Measurements from ENCODE around the gene KRT26.
"Not testable (repeated sequence)": the region's sequence is repeated elsewhere in the genome, so short reads cannot be mapped to it uniquely, and the experiment has no call there.

Gene KRT26

DNA sequence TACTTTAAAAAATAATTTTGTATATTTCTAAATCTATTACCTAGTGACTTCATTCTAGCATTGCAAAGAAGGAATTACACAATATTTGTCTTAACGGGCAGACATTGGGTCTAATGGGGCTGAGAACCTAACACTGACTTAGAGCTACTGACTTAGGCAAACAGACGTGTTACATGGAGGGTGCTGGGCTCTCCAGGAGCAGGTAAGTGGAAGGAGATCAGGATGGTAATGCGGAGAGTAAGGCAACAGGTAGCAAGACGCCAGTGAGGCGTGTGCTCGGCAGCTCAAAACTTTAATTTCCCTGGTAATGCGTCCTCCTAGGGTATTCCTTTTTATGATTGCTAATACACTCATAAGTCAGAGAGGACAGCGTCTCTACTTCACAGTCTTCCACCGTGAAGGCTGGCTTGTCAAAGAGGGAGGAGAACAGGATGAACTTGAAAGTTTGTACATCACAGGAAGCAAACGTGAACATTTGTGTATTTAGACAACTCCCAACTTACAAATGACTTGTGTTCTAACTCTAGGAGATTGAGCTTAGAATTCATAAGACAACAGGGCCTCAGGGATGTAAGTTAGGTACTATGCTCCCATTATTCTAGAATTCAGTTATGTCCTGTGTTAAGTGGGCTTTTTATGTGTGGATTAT is 23.1 kb upstream of the KRT26 start:
- DNase-seq (ENCODE audit: low read depth in 2 of 2), result no peak

DNA sequence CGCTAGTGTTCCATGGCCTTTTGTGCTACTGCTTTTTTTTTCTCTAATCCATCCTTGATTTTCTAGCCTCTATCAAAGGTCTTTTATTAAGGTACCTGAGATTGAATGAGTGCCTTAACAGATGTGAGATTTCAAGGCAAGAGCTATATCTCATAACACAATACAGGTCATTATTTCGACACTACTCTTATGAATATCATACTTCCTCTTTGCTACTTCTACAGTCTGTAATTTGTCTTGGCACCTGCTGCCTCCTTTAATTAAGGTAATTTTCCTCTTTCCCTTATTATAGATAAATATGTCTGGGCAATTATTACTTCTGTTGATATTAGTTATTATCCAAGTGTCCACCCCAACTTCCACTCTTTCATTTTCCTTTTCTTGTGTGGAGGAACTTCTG is 22.5 kb upstream of the KRT26 start:
- DNase-seq (ENCODE audit: low read depth in 2 of 2), result no peak

DNA sequence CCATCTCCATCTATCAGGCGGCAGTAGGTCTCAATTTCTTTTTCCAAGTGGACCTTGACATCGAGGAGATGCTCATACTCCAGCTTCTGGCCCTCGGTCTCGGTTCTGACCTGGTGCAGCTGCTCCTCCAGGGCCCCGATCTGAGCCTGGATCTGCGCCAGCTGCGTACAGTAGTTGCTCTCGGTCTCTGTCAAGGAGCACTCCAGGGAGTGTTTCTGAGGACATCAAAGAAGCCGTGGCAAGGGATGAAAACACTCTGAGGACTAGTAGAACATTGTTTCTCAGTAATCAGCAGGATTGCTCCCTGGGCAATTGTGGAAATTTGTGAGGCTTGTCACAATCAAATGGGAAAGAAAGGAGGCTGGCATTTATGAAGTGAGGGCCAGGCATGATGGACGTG is 21.8 kb upstream of the KRT26 start:
- DNase-seq (ENCODE audit: low read depth in 2 of 2), result no peak

DNA sequence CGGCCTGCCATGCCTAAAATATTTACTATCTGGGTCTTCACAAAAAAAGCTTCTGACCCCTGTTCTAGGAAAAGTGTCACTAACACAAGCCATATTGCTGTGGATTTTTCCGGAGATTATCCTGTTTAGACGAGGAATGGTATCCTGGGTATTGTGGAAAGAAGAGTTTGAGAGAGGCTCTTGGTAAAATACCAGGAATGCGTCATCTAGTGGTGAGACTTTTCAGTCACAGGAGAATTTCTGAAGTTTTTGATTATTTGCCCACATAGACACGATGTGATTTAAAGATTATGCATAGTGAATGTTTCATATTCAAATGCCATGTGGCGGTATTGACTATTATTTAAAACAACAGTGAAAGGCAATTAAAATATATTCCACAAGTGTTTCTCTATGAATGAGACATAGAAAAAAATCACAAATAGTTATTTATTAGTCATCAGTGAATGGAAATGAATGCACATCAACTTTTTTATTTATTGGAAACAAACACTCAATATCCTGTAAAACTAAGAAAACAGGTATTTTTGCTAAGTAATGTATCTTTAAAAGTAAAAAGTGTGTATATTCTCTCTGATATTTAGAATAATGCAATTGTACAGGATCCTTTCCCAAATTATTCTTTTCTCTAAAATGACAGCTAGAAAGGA is 19.9 kb upstream of the KRT26 start:
- DNase-seq (ENCODE audit: low read depth in 2 of 2), result no peak

DNA sequence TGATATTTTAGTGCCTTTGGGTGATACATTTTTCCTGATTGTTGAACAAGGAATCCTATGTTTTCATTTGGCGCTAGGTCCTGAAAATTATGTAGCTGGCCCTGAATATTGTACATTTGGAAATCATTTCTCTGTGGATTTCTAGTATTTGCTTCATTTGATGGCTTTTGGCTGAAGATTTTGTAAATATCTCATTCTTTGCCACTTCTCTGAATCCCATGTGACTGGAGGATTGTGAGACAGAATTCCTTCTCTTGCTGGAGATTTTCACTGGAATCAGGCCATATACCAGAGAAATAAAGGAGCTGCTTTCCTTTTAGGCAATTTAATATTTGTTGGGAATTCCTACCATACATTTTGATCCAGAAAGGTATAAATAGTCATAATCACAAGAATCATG is 19.1 kb upstream of the KRT26 start:
- no peak for DNase-seq (ENCODE audit: low read depth in 2 of 2)

DNA sequence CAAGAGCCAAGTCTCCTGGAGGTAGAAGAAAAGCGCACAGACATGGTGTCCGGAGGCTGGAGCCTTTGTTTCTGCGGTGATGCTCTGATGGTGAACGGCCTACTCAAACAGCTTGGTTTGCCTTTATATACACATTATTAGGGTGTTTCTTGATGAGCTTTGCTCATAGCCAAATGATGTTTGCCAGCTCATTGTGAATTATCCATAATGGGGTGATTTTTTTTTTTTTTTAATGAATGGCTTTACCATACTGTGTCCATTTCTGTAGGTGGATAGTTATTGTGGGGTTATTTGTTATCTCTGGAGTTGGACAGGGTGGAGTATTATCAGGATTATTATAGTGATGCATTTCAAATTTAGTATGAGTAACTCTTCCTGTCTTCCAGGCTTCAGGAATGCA is 10.4 kb upstream of the KRT26 start, which contains the start of gene KRT27:
Gene KRT27 (minus strand): TSS at position 101 of the 400 bp plus-strand sequence. CDS start 57 bp downstream, at position 44.
- DNase-seq (ENCODE audit: low read depth in 2 of 2), result no peak

DNA sequence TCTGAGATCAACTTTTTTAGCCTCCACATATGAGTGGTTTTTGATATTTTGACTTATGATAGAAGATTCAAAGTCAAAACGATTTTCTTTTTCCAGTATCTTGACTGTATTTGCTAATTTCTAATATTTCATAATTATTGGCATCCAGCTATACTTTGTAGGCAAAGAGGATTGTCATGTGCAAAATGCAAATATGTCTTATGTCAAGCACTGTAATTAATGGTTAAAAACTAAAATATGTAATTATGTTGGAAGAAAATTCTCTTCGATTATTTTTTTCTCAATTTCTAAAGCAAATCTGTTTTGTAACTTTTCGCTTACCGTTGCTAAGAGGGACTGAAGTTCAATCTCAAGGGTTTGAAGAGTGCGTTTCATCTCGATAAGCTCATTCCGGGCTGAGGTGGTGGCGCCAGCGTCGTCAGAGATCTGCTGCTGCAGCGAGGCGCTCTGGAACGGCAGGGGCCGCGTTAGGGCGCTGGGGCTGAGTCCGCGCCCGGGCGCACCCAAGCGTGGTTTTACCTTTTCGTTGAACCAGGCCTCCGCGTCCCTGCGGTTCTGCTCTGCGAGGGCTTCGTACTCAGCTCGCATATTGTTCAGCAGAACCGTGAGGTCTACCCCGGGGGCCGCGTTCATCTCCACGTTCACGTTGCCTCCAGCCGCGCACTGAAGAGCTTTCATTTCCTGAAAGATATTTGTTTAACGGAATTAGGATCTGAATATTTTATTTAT is 7.3 kb upstream of the KRT26 start:
- no peak for DNase-seq (ENCODE audit: low read depth in 2 of 2)

DNA sequence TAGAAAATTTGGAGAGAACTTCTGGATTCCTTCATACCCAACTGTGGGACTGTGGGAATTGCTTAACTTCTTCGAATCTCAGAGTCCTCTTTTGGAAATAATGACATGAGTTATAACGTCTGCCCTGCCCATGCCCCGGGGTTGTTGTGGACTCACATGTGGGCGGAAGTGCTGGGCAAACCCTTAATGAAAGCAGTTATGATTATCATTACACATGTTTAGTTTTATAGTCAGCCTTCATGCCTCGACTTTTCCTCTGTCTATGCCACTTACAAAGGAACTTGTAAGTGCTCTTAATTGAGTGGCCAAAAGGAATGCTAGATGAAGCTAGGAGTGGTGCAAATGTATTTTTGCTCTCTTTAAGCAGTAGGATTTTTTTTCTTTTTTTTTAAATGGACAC is 6.5 kb upstream of the KRT26 start:
- DNase-seq (ENCODE audit: low read depth in 2 of 2), result no peak

DNA sequence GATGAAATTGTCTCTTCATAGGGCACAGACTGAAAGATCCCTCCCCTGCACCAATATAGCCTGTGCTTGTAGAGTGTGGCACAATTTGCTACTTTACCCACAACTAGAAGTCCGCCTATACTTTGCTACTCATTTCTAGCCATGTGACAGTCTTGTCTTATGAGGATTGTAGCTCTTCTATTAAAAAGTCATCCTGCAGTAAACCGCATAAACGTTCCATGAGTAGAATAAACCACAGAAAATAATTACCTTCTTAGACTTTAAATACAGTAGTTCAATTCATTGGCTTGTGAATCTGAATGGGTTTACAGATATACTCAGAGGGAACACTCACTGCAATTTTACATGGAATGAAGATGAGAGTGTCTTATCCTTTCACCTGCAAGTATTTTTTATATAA is 6.0 kb upstream of the KRT26 start:
- no peak for DNase-seq (ENCODE audit: low read depth in 2 of 2)

DNA sequence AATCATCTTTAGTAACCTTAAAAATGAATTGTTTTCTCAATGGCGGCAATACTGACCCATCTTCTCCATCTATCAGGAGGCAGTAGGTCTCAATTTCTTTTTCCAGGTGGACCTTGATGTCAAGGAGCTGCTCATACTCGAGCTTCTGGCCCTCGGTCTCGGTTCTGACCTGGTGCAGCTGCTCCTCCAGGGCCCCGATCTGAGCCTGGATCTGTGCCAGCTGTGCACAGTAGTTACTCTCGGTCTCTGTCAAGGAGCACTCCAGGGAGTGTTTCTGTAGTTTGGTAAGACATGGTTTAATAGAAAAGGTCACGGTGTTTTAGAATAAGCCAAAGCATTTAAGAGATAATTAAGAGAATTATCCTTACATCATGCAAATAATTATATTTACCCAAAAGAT is 5.5 kb upstream of the KRT26 start:
- DNase-seq (ENCODE audit: low read depth in 2 of 2), result no peak

DNA sequence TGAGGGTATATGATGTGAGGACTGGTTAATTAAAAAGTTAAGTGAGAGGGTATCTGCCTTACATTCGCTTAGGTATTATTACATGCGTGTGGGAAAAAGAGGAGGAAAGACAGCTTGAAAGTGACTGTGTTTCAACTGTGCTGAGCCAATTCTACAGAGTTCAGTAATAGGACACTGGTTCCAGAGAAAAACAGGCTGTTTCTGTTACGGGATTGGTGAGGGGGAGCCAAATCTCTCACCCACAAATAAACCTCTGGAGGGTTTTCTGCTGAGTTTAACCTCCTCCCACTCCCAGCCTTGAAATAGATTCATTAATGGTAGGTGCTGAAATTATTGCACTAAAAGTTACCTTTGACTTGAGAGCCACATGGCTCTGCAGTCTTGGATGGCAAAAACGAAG is 3.9 kb upstream of the KRT26 start:
- DNase-seq (ENCODE audit: low read depth in 2 of 2), result no peak

DNA sequence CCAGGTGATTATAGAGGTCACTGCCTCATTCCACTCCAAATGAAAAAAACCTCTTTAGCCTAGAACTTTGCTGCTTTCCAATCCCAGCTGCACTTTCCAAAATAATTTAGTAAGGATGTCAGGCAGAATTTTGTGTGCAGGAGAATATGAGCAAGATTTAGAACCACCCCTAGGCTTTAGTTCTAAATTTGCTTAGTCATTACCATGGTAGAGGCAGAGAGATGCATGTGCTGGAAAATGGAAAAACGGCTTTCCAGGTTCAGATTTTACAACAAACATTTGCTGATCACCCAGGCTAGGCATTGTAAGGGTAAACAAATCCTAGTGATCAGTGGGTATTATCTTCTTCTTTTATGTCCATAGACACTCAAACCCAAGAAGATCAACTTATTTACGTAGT is 6.3 kb downstream of the KRT26 start:
- DNase-seq (ENCODE audit: low read depth in 2 of 2), result no peak

DNA sequence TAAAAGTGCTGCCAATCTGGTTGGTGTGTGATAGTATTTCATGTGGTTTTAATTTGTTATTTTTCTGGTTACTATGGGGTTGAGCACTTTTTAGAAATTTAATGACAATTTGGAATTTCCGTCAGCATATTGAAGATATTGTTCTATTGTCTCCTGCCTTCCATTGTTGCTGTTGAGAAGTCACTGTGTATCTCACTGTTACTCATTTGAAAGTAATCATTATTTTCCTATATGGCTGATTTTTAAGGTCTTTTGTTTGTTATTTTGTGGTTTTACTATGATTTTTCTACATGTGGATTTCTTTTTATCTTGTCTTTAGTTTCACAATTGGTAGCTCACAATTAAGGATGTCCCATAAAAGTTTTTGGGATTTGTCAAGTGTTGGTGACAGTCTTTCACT is 8.2 kb downstream of the KRT26 start:
- no peak for DNase-seq (ENCODE audit: low read depth in 2 of 2)

DNA sequence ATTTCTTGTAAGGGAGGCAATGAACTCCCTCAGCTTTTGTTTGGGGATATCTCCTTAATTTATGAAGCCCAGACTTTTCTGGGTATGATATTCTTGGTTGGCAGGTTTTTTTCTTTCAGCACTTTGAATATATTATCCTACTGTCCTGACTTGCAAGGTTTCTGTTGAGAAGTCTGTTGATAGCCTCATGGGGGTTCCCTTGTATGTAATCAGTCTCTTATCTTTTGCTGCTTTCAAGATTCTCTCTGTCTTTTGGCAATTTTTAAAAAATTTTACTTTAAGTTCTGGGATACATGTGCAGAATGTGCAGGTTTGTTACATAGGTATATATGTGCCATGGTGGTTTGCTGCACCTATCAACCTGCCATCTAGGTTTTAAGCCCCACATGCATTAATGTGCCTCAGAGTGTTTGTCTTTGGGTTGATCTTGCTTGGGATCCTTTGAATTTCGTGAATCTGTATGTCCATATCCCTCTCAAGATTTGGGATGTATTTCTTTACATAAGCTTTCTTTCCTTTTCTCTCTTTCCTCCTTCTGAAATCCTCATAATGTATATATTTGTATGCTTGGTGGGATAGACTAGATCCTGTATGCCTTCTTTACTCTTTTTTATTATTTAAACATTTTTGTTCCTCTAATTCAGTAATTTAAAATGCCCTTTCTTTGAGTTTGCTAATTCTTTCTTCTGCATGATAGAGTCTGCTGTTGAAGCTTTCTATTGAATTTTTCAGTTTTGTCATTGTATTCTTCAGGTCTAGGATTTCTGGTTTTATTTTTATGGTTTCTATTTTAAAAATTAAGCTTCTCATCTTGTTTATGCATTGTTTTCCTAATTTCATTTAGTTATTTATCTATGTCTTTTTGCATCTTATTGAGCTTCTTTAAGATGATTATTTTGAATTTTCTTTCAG is 11.6 kb downstream of the KRT26 start:
- DNase-seq (ENCODE audit: low read depth in 2 of 2), result no peak

DNA sequence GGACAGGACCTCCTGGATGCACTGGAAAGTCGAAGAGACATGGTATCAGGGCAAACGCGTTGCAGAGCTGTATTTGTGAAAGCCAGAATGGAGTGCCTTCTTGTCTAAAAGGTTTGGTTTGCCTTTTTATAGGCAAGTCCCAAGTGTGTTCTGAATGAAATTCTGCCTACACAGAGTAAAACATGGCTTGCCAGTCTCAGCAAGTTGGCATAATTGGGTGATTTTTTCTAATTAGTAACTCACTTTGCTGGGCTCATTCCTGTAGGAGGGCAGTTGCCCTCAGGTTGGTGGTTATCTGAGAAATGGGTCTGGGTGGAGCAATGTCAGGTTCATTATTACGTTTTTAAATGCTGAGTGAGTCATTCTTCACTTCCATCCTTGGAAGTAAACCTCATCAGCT is 16.8 kb downstream of the KRT26 start, which contains the start of gene KRT25:
Gene KRT25 (minus strand): TSS at position 101 of the 400 bp plus-strand sequence. CDS start 60 bp downstream, at position 41.
- no peak for DNase-seq (ENCODE audit: low read depth in 2 of 2)

DNA sequence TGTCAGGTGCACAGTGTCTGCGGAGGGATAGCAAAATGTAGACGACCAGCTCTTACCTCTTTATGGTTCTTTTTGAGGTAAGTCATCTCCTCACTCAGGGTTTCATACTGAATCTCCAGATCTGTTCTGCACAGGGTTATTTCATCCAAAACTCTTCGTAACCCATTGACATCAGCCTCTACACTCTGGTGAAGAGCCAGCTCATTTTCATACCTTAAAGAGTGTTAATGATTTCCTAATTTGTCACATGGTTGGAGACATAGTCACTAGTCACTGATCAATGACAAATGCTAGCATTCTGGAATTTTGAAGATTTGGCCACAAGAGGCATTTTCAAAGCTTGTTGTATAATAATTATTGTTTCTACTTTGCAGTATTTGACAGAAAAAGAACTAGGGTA is 18.2 kb downstream of the KRT26 start:
- DNase-seq (ENCODE audit: low read depth in 2 of 2), result no peak

DNA sequence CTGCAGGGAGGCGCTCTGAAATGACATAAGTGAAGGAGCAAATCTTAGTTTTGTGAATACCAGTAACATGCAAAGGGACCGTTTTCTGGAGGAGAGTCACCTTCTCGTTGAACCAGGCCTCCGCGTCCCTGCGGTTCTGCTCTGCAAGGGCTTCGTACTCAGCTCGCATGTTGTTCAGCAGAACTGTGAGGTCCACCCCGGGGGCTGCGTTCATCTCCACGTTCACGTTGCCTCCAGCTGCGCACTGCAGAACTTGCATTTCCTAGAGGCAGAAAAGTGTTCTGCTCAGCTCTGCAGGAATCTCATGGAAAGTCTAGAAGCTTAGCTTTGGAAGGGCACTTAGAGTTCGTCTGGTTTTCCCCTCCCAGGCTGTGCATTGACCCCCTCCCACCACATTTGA is 20.9 kb downstream of the KRT26 start:
- DNase-seq (ENCODE audit: low read depth in 2 of 2), result no peak

DNA sequence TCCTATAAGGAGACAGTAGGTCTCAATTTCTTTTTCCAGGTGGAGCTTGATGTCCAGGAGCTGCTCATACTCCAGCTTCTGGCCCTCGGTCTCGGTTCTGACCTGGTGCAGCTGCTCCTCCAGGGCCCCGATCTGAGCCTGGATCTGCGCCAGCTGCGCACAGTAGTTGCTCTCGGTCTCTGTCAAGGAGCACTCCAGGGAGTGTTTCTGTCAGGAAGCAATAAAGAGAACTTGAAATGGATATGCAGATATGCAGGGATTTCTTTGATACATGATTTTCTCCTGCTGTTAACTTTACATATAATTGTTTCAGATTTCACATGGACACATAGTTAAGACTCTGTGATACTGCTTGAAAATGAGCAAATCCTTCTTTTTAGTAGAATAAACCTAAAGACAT is 21.6 kb downstream of the KRT26 start:
- DNase-seq (ENCODE audit: low read depth in 2 of 2), result no peak

DNA sequence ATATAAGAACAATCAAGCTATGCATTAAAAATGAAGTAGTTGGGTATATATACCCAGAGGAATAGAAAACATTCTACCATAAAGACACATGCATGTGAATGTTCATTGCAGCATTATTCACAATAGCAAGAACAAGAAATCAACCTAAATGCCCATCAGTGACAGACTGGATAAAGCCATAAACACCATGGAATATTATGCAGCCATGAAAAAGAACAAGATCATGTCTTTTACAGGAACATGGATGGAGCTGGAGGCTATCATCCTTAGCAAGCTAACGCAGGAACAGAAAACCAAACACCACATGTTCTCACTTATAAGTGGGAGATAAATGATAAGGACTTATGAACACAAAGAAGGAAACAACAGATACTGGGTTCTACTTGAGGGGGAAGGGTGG is 23.3 kb downstream of the KRT26 start:
- not testable (repeated sequence) for DNase-seq (ENCODE audit: low read depth in 2 of 2)

DNA sequence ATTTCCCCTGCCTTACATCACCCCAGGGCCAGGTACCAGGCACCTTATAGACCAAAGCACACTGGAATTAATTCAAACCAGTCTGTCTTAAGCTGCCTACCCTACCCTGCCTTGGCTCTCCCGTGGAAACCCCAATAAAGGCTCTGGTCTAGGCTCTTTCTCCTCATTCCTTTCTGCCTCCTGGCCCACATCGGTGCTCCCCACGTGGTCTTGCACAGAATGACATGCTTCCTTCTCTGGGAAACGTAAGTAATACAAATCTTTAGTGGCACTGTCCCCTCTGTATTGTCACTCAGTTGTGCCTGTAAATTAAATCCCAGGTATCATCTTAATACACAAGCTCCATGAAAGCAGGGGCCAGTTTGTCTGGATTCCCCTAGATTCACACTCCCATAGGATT is 33.4 kb downstream of the KRT26 start:
- no peak for DNase-seq (ENCODE audit: low read depth in 2 of 2)

DNA sequence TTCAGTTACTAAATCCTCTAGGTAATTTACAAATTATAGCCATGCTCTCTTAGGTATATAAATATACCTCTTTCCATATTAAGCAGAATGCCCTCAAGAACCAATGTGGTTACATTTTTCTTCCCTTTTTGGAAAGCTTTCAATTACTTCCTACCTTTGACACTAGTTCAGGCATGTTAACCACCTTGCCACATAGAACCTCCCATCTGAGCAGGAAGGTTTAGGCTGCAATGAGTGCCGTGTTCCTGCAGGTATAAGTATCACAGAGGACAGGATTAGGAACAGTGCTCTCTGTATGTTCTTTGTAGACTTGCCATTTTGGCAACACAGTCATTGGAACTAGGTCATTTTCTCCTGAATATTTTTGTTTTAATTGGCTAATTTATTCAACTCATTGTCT is 37.0 kb downstream of the KRT26 start:
- DNase-seq (ENCODE audit: low read depth in 2 of 2), result no peak

DNA sequence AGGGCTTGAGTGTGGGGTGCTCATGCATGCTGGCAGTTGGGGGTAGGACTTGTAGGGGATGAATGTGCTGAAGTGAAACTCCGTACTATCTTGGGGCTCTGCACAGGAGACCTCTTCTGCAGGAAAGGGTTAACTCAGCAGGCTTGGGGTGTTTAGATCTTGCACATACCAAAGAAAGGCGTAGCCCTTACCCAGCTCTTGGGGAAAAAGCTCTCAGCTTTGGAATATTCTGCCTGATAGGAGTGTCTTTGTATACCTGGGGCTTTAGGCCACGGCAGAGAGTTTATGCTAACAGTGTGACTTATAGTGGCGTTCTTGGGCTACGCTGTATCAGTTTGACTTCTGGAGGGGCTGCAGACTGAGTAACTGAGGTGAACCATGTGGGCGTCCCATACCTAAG is 38.0 kb downstream of the KRT26 start:
- no peak for DNase-seq (ENCODE audit: low read depth in 2 of 2)
